HG03280 (cell line): Measurements from ENCODE around the gene RAPGEF1.

Experiments used
- ATAC-seq: cut with Tn5 transposase; IDR thresholded peaks from one replicate; pipeline ENCODE4 v1.9.1; 2021; ENCODE audit warnings: mild to moderate bottlenecking, moderate library complexity; ENCODE audit not compliant: unreplicated experiment

RAPGEF1 gene

GRCh38 chr9:131591845-131592208 lies 148.0 kb downstream of the RAPGEF1 start:
- no peak for ATAC-seq

GRCh38 chr9:131590907-131591844 lies 148.7 kb downstream of the RAPGEF1 start:
- ATAC-seq = peak; percentile 50

- ATAC-seq = no peak
These were observed 149.4 kb downstream of the RAPGEF1 start for GRCh38 chr9:131590449-131590848.

GRCh38 chr9:131589993-131590392 lies 149.9 kb downstream of the RAPGEF1 start:
- ATAC-seq = no peak

- ATAC-seq = no peak
These were observed 150.7 kb downstream of the RAPGEF1 start for GRCh38 chr9:131589124-131589711.

- ATAC-seq = no peak
These were observed 151.5 kb downstream of the RAPGEF1 start for GRCh38 chr9:131588396-131588795.

- no peak for ATAC-seq
These were observed 152.0 kb downstream of the RAPGEF1 start for GRCh38 chr9:131587906-131588305.

- ATAC-seq = no peak
These were observed 152.5 kb downstream of the RAPGEF1 start for GRCh38 chr9:131587331-131587730.

GRCh38 chr9:131585375-131585774 lies 154.5 kb downstream of the RAPGEF1 start:
- no peak for ATAC-seq

GRCh38 chr9:131584858-131585257 lies 155.0 kb downstream of the RAPGEF1 start:
- no peak for ATAC-seq

- ATAC-seq = no peak
These were observed 155.9 kb downstream of the RAPGEF1 start for GRCh38 chr9:131583836-131584555.

- ATAC-seq = no peak
These were observed 156.6 kb downstream of the RAPGEF1 start for GRCh38 chr9:131583337-131583645.

GRCh38 chr9:131582466-131583336 lies 157.2 kb downstream of the RAPGEF1 start:
- ATAC-seq = no peak

GRCh38 chr9:131582056-131582455 lies 157.8 kb downstream of the RAPGEF1 start:
- ATAC-seq = no peak

GRCh38 chr9:131580358-131580757 lies 159.5 kb downstream of the RAPGEF1 start:
- ATAC-seq = no peak

- no peak for ATAC-seq
These were observed 160.1 kb downstream of the RAPGEF1 start for GRCh38 chr9:131579789-131580211.

GRCh38 chr9:131578731-131579504 lies 161.0 kb downstream of the RAPGEF1 start:
- no peak for ATAC-seq

GRCh38 chr9:131578021-131578420 lies 161.9 kb downstream of the RAPGEF1 start:
- no peak for ATAC-seq

- no peak for ATAC-seq
These were observed 162.6 kb downstream of the RAPGEF1 start for GRCh38 chr9:131577005-131578000.
